NCI-H748 treated with DMSO at 0.1 percent for 48 hours (cell line): ENCODE data around the gene TBC1D20.

ENCODE experiments used
- DNase-seq: peaks from one replicate; lab custom pipeline; 2025; lab: John Stamatoyannopoulos, UW

TBC1D20 gene

DNA sequence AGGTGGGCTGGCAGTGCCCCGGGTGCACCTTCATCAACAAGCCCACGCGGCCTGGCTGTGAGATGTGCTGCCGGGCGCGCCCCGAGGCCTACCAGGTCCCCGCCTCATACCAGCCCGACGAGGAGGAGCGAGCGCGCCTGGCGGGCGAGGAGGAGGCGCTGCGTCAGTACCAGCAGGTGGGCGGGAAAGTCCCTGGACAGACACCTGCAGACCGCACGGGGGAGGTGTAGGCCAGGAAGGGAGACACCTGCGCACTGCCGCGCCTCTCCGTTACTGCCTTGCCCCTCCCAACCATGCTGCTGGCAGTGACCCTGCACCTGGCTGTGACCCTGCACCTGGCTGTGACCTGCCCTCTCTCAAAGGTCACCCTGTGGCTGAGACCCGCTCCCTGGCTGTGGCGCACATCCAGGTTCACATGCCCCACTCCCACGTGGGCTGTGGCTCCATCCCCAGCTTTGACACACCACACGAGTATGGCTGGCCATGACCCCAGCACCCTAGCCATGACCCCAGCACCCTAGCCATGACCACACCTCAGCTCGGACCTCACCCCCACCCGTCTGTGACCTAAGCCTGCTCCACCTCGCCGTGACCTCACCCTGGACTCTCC is 42.7 kb downstream of the TBC1D20 start:
- no peak for DNase-seq

DNA sequence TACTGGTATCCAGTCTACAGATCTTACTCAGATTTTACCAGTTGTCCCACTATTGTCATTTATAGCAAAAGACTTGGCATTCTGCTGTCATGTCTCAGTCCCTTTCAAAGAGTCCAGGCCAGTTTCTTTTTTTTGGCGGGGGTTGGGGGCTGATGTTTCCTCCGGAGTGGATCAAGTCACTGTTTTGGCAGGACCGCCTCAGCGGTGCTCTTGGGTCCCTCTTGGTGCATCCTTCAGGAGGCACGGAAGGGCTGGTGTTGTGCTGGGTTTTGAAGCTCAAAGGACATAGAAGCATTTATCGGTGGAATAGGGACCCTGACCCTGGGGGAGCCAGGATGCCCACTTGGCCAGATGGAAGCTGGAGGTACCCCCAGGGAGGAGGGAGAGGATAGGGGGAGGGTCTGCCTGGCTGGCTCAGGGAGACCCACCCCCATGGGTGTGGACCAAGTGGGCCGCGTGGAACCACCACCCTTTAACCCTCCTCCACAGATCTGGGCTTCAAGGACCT is 43.4 kb downstream of the TBC1D20 start:
- DNase-seq = no peak

DNA sequence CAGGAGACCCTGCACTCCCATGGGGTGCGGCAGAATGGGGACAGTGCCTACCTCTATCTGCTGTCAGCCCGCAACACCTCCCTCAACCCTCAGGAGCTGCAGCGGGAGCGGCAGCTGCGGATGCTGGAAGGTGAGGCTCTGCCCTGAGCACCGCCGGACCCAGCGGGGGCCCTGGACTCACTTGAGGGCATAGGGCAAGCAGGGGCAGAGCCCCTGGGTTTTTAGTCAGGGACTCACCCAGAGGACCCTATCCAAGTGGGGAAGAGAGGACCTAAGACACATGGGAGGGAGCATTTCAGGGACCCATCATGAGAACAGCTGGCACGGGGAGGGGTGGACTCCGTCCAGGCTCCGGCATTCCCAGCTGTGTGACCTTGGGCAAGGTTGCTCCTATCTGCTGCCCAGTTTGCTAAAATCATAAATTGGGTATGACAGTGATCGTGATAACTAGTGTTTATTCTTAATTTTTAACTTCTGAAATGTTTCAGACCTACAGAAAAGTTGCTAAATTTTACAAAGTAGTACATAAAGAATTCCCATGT is 44.5 kb downstream of the TBC1D20 start:
- no peak for DNase-seq

DNA sequence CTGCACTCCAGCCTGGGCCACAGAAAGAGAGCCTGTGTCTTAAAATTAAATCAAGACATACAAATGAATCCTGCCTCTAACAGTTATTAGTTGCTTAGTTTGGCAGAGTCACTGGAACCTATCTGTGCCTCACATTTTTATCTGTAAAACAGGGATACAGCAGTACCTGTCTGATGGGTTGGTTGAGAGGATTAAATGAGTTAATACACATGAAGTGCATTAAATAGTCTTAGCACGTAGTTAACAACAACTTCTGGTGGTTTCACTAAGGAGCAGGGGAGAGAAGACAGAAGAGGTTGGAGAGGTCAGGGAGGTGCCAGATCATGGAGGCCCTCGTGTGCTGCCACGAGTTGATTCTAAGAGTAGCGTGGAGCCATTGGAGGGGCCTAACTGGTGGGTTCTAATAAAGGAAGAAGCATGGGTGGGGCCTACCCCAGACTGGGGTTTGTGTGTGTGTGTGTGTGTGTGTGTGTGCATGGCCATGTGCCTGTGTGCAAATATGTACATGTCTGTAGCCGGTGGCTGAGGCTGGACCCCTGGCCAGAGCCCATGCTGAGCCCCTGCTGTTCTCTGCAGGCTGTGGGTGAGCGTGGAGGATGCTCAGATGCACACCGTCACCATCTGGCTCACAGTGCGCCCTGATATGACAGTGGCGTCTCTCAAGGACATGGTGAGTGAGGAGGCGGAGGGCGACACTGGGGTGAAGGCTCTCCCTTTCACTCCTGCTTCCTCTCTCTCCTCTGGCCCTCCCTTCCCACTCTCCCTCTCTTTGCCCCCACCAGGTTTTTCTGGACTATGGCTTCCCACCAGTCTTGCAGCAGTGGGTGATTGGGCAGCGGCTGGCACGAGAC is 45.2 kb downstream of the TBC1D20 start:
- no peak for DNase-seq

DNA sequence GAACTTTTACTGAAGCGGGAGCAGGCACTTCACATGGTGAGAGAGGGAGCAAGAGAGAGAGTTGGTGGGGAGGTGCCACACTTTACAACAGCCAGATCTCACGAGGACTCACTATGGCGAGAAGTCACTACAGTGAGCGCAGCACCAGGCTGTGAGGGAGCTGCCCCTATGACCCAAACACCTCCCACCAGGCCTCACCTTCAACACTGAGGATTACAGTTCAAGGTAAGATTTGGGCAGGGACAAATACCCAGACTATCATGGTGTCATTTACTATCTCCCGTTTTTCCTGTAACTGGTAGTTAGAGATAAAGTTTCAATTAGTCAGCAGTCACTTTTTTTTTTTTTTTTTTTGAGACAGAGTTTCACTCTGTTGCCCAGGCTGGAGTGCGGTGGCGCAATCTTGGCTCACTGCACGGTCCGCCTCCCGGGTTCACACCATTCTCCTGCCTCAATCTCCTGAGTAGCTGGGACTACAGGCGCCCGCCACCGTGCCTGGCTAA is 46.5 kb downstream of the TBC1D20 start:
- no peak for DNase-seq

DNA sequence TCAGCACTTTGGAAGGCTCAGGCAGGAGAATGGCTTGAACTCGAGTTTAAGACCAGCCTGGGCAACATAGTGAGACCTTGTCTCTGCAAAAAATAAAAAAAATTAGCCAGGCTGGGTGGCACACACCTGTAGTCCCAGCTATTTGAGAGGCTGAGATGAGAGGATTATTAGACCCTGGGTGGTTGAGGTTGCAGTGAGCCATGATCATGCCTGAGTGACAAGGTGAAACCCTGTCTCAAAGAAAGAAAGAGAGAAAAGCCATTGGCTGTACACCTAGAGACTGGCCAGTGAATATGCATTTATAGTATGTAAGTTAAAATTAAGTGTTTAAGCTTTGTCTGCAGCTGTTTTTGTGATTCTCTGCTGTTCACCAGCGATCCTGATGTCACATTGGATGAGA is 48.2 kb downstream of the TBC1D20 start:
- no peak for DNase-seq

DNA sequence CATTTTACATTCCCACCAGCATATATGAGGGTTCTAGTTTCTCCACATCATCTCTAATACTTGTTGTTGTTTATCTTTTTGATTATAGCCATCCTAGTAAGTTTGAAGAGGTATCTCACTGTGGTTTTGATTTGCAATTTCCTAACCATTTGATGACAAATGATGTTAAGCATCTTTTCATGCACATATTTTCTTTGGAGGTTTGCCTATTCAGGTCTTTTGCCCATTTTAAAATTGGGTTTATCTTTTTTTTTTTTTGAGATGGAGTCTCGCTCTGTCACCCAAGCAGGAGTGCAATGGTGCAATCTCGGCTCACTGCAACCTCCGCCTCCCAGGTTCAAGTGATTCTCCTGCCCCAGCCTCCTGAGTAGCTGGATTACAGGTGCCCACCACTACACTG is 50.3 kb downstream of the TBC1D20 start:
- no peak for DNase-seq

DNA sequence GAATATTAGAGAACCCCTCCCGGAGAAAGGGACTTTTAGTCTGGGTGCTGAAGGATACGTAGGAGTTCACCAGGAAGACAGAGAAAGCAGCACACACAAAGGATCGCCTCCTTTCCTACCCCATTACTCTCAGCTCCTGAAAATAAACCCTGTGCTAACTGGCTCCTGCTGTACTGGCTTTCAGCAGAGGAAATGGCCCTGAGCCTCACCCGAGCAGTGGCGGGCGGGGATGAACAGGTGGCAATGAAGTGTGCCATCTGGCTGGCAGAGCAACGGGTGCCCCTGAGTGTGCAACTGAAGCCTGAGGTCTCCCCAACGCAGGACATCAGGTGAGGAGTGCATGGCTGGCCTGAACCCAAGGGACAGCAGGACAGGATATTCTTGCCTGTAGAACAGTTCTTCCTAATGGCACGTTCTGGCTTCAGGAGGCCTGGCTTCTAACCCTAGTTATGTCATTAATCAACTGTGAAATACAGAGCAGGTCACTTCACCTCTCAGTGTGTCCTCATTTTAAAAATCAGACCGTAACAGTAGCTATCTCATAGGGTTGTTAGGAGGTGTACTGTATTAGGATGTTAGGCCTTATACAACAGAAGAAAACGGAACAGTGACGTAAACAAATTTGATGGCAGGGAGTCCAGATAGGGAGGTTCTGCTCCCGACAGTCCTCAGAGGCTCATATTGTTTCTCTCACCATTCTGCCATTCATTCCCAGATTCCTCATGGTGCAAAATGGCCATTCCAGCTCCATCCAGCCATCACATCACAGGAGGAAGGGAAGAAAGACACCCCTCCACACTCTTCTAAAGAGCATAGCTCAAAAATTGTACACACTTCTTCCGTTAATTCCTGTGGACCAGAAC is 52.4 kb downstream of the TBC1D20 start:
- no peak for DNase-seq

DNA sequence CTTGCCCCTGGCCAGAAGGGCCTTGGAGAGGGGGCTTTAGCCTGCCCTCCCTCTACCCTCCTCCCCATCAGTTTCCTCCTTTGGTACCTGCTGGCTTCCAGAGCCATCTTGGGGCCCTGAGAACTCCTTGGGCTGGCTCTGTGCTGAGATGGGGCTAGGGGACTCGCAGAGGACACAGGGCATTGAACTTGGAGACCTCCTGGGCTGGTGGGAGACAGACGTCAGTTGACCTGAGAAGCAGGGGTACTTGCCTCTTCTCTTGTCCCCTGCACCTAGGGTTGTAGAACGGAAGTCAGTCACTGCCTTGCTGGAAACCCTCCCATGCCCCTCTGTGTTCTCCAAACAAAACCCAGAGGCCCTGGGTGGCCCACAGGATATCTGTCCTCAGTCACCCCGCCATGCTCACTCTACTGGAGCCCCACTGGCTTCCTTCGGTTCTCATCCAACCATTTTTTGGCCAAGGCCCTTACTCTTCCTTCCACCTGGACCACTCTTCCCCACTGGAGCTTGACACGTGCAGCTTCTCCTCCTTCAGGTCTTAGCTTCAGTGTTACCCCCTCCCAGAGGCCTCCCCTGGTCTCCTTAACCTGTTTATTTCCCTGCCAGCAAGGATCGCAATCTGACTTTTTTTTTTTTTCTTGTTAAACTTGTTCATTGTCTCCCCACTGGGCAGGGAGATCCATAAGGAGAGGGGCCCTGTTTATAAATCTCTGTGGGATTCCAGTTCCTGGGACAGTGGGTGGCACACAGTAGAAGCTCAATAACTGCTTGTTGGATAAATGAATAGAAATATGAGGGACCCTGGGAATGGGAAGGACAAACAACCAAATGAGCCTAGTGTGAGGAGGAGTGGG is 53.3 kb downstream of the TBC1D20 start:
- DNase-seq = no peak

DNA sequence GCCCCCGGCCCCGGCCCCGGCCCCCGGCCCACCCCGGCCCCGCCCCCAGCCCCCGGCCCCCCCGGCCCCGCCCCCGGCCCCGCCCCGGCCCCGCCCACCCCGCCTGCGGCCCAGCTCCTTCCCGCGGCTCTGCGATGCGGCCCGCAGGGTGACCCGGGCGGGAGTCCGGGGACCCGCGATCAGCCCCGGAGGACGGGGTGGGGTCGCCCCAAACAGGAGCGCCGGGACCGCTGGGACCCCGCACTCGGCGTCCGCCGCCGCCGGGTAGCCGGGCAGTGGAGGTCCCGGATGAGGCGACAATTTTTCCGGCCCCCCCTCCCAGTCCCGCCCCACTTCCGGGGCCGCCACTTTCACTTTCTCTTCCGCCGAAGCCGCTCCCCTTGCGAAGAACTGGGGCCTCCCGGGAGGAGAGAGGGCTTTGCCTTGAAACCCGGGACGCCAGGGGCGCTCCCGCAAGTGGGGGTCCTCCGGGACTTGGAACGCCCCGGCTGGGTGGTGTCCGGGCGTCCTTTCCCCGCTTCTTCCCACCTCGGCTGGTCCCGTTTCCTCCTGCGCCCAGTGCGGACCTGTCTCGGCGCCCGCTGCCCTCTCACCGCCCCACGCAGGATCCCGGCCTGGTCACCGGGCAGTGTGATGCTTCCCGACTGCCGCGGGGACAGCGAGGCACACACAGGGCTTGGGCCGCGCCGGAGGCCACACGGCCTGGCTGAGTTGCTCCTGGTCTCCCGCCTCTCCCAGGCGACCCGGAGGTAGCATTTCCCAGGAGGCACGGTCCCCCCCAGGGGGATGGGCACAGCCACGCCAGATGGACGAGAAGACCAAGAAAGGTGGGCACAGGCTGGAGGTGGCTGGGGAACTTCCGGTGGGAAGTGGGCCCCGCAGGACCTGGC is 54.1 kb downstream of the TBC1D20 start, which contains the start of gene RBCK1:
TSS of gene RBCK1 (plus strand) at position 347 of the 890 bp plus-strand sequence. CDS start at position 806, 459 bp downstream.
- peak; percentile 76 for DNase-seq

DNA sequence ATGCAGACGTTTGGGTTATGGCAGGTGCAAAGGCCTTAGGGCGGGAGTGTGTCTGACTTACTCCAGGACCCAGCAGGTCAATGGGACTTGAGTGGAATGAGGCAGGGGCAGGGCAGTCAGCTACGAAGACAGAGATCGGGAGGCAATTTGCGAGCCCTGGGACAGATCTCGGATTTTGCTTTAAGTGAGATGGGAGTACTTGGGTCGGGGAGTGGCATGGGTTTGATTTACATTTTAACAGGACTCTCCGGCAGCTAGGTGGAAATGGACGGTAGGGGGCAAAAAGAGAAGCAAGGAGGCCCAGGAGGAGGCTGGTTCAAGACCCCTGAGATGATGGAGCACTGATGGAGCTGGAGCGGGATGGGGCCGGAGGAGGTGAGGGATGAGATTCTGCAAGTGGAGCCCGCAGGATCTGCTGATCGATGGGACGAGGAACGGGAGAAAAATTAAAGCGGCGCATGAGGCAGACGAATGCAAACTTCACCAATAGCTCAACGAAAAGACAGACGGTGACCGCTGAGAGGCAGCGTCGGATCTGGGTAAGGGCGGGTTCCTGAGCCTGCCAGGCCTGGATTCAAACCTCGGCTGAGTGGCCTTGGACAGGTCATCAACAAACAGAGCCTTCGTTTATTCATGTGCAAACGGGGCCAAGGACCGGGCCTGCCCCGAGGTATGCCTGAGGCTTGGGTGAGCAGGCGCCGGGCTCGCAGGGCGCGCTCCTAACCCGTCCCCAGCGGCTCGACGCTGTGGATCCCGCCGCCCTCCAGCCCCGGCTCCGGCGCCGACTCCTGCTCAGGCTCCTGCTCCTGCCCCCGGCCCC is 55.0 kb downstream of the TBC1D20 start:
- peak; percentile 72 for DNase-seq

DNA sequence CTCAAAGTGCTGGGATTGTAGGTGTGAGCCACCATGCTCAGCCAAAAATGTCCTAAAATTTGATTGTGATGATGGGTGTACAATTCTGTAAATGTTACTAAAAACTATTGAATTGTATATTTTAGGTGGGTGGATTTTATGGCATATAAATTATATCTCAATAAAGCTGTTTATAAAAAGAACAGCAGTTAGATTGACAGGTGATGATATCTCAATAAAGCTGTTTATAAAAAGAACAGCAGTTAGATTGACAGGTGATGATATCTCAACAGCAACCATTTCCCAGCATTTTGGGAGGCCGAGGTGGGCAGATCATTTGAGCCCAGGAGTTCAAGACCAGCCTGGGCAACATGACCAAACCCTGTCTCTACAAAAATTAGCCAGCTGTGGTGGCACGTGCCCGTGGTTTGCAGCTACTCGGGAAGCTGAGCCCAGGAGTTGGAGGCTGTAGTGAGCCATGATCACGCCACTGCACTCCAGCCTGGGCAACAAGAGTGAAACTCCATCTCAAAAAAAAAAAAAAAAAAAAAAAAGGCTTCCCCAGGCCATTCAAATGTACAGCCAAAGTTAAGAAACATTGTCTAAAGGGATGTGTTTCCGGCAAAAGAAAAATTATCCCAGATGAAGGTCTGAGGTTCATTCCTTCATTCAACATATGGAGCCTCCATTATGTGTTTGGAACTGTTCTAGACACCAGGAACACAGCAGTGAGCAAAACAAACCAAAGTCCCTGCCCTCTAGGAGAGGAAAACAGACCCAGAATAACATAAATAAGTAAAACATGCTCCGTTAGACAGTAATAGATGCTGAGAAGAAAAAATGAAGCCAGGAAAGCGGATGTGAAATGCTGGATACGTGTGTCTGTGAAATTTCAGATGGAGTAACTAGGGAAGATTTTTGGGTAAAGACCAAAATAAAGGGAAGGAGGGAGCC is 55.9 kb downstream of the TBC1D20 start:
- no peak for DNase-seq

DNA sequence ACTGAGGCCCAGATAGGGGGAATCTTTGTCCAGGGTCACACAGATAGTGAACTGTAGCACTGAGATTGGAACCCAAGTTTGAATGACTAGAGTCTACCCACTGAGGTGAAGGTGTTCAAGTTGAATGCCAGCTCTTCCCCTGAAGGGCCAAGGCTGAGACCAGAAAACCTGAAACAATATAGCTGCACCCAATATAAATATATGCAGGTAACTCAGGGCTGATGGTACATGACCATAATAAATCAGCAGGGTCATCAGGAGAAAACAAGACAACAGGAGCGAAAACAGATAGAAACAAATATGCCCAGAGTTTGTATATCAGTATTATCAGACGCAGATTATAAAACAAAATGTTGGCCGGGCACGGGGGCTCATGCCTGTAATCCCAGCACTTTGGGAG is 58.2 kb downstream of the TBC1D20 start:
- DNase-seq = no peak

DNA sequence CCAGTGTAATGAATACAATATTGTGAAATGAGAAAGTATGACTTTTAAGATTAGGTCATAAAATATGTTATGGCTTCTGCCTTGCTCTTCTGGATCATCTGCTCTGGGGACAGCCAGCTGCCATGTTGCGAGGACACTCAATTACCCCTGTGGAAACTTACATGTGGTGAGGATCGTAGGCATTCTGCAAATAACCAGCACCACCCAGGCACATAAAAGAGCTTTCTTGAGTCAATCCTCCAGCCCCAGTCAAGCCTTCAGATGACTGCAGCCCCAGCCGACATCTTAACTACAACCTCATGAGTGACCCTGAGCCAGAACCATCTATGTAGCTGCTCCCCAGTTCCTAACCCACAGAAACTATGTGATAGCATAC is 58.8 kb downstream of the TBC1D20 start:
- no peak for DNase-seq

DNA sequence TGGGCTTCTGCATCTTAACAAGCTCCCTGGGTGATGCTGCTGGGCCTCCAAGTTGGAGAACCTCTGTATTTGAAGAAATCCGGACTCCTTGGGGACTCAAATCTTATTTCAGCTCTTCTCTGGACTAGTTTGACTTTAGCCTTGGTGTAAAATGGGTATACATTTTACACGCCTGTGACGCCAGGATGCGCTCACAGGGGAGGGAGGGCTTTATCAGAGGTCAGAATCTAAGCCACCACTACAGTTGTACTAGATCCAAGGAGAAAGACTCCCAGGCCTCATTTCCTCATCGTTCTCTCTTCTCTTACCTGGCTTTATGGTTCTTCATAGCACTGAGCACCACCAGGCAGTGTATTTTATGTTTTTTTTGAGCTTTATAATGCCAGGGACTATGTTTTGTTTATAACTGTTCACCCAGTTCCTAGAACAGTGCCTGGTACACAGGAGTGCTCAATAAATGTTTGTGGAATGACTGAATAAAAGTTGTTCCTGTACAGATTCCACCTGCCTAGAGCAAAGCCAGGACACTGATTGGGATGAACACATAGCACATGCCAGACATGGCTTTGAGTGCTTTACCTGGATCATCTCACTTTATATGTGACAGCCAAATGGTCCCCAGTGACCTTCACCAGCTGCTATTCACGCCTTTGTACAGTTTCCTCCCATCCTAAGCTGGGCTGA is 59.3 kb downstream of the TBC1D20 start:
- DNase-seq = no peak

DNA sequence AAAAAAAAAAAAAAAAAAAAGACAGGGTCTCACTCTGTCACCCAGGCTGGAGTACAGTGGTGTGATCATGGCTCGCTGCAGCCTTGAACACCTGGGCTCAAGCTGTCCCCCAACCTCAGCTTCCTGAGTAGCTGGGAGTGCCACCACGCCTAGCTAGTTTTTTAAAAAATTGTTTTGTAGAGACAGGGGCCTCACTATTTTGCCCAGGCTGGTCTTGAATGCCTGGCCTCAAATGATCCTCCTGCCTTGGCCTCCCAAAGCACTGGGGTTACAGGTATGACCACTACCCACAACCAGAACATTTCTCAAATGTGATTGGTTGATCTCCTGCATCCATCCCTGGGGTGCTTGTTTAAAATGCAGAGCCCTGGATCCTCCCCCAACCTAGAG is 59.8 kb downstream of the TBC1D20 start:
- DNase-seq = no peak
